Breast epithelium (tissue), 3 donors: ENCODE measurements around the gene EHD4.

Experiments
- POLR2A ChIP-seq: fragments of 450-650 bp; IDR thresholded peaks from one replicate; pipeline ENCODE4 v1.6.1; 2016; ENCODE audit warnings: antibody characterized with exemption, mild to moderate bottlenecking, moderate library complexity
- POLR2AphosphoS5 ChIP-seq, 3 donors: sonication (generic); formaldehyde crosslinking; IDR thresholded peaks; one replicate each; pipeline ENCODE4 v1.6.1; 2017; ENCODE audit warnings: antibody characterized with exemption in 3 of 3
- TF ChIP-seq, protein P1 (sequence below), 3 donors: fragments of 450-650 bp; IDR thresholded peaks; one replicate each; pipeline ENCODE4 v1.5.1; 2016 to 2017; ENCODE audit warnings: antibody characterized with exemption in 3 of 3, mild to moderate bottlenecking in 3 of 3, moderate library complexity in 3 of 3

DNA sequence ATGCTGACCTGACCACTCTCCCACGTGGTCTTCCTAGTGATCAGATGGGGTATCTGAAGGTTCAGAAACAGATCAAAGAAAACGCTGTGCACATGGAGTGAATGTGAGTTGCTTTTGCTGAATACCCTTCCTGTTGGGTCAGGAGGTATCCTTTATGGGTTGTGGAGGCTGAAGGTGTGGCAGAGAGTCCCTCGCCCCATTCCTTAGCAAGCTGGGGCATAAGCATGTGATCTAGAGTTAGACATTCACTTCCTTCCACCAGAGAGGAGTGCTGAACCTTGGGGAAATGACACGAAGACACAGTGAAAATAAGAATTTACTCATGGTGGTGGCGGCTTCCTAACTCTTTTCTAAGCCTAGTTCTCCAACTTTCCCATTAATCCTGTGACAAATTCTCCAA is 50.7 kb downstream of the EHD4 start:
- TF ChIP-seq, protein P1, sequence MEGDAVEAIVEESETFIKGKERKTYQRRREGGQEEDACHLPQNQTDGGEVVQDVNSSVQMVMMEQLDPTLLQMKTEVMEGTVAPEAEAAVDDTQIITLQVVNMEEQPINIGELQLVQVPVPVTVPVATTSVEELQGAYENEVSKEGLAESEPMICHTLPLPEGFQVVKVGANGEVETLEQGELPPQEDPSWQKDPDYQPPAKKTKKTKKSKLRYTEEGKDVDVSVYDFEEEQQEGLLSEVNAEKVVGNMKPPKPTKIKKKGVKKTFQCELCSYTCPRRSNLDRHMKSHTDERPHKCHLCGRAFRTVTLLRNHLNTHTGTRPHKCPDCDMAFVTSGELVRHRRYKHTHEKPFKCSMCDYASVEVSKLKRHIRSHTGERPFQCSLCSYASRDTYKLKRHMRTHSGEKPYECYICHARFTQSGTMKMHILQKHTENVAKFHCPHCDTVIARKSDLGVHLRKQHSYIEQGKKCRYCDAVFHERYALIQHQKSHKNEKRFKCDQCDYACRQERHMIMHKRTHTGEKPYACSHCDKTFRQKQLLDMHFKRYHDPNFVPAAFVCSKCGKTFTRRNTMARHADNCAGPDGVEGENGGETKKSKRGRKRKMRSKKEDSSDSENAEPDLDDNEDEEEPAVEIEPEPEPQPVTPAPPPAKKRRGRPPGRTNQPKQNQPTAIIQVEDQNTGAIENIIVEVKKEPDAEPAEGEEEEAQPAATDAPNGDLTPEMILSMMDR (IDR thresholded peaks at IDR 0.05): no peak
- TF ChIP-seq POLR2A (no peak), POLR2AphosphoS5 (IDR thresholded peaks at IDR 0.05) (no peak)
